ENCODE measurements around the gene CACTIN.
A peak's percentile ranks its signal among the peaks of the same experiment; 100 is the strongest.
"Not testable (repeated sequence)": the region's sequence is repeated elsewhere in the genome, so short reads cannot be mapped to it uniquely, and the experiment has no call there.

The CACTIN gene

DNA sequence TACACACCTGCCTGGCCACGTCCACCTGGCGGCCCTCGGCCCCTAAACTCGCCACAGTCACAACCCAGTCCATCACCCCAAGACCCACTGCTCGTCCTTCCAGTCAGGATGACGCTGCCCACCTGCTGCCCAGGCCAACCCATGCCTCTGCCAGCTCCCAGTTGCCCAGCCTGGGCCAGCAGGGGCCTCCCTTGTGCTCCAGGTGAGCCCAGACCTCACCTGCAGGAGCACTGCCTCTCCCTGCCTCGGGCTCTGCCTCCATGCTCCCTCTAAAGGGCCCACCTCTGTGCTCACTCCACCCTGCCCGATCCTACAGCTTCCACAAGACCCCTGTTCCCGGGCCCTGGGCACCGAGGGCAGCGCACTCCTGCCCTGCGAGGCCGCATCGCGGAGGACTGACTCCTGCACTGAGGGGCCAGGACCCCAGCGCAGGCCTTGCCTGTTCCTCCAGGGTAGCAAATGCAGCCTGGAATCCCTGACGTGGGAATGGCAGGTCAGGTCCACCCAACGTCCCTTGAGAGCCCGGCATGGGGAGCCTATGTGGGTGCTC lies 8.0 kb upstream of the CACTIN start:
- Histone ChIP-seq H3K4me1 (ENCODE audit: insufficient read depth, insufficient read length) (peaks cover 2% of the 10 kb centered on the region), H3K27me3 (ENCODE audit: insufficient read depth, insufficient read length) (no peaks in the 10 kb centered on the region), H3K4me3 (ENCODE audit: insufficient read length, low read depth) (no peak overlapping the region), H3K9ac (ENCODE audit: insufficient read length, low read depth) (peak overlapping the region; percentile 10), H3K9me3 (ENCODE audit: insufficient read depth, low read length) (no peaks in the 10 kb centered on the region), H3K36me3 (ENCODE audit: insufficient read depth, insufficient read length, low read length) (peaks cover 75% of the 10 kb centered on the region)
- TF ChIP-seq YY1 (IDR thresholded peaks at IDR 0.05; ENCODE audit: insufficient read depth, insufficient read length) = no peak
- no peak for DNase-seq (ENCODE audit: low read depth, low spot score)

DNA sequence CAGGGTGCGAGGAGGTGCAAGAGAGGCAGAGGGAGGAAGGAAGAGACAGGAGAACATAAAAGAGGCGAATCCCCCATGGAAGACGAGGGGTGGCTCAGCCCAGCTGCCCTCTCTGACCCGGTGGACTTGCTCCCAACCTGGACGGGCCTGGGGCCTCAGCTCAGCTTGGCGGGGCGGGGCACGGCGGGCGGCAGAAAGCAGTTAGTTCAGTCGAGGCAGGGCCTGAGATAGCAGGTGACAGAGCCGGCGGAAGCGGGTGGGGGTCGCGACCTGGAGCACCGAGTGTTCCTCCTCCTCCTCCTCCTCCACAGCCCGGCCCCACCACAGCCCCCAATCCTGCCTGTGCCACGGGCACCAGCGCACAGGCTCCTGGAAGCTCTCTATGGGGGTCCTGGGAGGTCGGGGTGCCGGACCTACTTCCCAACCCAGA lies 7.0 kb upstream of the CACTIN start:
- Histone ChIP-seq H3K27me3 (ENCODE audit: insufficient read depth, insufficient read length) (no peaks in the 10 kb centered on the region), H3K4me3 (ENCODE audit: insufficient read length, low read depth) (no peak overlapping the region), H3K9ac (ENCODE audit: insufficient read length, low read depth) (no peak overlapping the region), H3K4me1 (ENCODE audit: insufficient read depth, insufficient read length) (peaks cover 2% of the 10 kb centered on the region), H3K36me3 (ENCODE audit: insufficient read depth, insufficient read length, low read length) (peaks cover 65% of the 10 kb centered on the region), H3K9me3 (ENCODE audit: insufficient read depth, low read length) (no peaks in the 10 kb centered on the region)
- TF ChIP-seq YY1 (IDR thresholded peaks at IDR 0.05; ENCODE audit: insufficient read depth, insufficient read length) (no peak), SUZ12 (IDR thresholded peaks at IDR 0.05; ENCODE audit: extremely low read depth, insufficient read depth, insufficient read length) (no peak), ZNF274 (IDR thresholded peaks at IDR 0.05; ENCODE audit: low read depth, low read length) (no peak)
- no peak for DNase-seq (ENCODE audit: low read depth, low spot score)

DNA sequence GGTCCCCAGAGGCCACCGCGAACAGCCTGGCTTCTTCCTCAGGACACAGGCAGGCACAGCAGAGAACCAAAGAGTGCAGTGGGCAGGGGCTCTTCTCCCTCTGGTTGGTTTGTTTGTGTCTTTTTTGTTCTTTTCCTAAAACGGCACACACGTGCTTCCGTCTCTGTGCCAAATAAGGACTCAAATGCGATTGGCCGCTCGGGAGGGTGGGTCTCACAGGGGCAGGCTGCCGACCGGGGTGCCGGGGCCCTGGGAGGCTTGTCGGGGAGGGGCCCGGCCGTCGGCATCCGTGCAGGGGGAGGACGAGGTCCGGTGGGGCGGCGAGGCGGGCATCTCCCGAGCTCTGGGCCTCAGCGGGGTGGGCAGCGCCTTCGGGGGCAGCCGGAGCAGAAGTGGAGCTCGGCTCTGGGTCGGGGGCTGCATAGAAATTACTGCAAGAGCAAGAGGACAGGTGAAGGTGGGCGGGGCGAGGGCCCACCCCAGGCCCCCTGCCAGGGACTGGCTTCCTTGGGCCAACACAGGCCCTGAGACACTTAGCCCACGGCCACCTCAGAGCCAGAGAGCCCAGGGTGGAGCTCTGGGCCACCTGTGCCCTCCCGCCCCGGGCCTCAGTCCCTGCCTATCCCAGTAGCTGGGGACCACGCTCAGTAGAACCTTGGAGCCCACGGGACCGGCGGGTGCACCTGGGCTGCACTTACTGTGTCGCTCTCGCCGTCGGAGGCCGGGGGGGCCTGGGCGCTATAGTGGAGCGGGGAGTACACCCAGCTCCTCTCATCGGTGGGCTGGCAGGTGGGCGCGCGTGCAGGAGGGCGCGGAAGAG lies 6.4 kb upstream of the CACTIN start:
- Histone ChIP-seq H3K9me3 (ENCODE audit: insufficient read depth, low read length) (no peaks in the 10 kb centered on the region), H3K36me3 (ENCODE audit: insufficient read depth, insufficient read length, low read length) (peaks cover 59% of the 10 kb centered on the region), H3K4me3 (ENCODE audit: insufficient read length, low read depth) (no peak overlapping the region), H3K9ac (ENCODE audit: insufficient read length, low read depth) (no peak overlapping the region), H3K4me1 (ENCODE audit: insufficient read depth, insufficient read length) (peaks cover 2% of the 10 kb centered on the region), H3K27me3 (ENCODE audit: insufficient read depth, insufficient read length) (no peaks in the 10 kb centered on the region)
- TF ChIP-seq YY1 (IDR thresholded peaks at IDR 0.05; ENCODE audit: insufficient read depth, insufficient read length) (no peak), SUZ12 (IDR thresholded peaks at IDR 0.05; ENCODE audit: extremely low read depth, insufficient read depth, insufficient read length) (no peak), ZNF274 (IDR thresholded peaks at IDR 0.05; ENCODE audit: low read depth, low read length) (no peak)
- DNase-seq (ENCODE audit: low read depth, low spot score) = no peak

DNA sequence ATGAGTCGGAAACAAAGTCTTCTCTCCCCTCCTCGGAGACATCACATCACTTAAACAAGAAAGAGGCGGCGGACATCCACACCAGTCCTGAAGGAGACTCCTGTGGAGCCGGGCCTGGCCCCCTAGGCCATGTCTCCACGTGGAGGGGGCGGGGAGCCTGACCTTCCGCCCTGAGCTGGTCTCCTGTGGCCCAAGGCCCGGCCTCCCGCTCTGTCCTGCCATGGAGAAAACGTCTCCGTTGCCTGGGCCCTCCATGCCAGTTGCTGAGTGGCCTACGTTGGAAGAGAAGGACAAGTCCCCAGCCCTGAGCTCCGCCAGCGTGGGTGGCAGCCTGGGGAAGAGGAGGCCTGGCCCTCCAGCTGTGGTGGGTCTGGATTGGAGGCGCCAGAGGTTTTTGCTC lies 5.5 kb upstream of the CACTIN start:
- H3K4me3 ChIP-seq (ENCODE audit: insufficient read length, low read depth) = no peak overlapping the region
- DNase-seq (ENCODE audit: low read depth, low spot score) = no peak
- no peaks in the 10 kb centered on the region for H3K27me3 ChIP-seq (ENCODE audit: insufficient read depth, insufficient read length)
- no peak overlapping the region for H3K9ac ChIP-seq (ENCODE audit: insufficient read length, low read depth)
- TF ChIP-seq ZNF274 (IDR thresholded peaks at IDR 0.05; ENCODE audit: low read depth, low read length) (no peak), SUZ12 (IDR thresholded peaks at IDR 0.05; ENCODE audit: extremely low read depth, insufficient read depth, insufficient read length) (no peak), YY1 (IDR thresholded peaks at IDR 0.05; ENCODE audit: insufficient read depth, insufficient read length) (no peak)
- H3K9me3 ChIP-seq (ENCODE audit: insufficient read depth, low read length) = no peaks in the 10 kb centered on the region
- peaks cover 52% of the 10 kb centered on the region for H3K36me3 ChIP-seq (ENCODE audit: insufficient read depth, insufficient read length, low read length)
- peaks cover 2% of the 10 kb centered on the region for H3K4me1 ChIP-seq (ENCODE audit: insufficient read depth, insufficient read length)

DNA sequence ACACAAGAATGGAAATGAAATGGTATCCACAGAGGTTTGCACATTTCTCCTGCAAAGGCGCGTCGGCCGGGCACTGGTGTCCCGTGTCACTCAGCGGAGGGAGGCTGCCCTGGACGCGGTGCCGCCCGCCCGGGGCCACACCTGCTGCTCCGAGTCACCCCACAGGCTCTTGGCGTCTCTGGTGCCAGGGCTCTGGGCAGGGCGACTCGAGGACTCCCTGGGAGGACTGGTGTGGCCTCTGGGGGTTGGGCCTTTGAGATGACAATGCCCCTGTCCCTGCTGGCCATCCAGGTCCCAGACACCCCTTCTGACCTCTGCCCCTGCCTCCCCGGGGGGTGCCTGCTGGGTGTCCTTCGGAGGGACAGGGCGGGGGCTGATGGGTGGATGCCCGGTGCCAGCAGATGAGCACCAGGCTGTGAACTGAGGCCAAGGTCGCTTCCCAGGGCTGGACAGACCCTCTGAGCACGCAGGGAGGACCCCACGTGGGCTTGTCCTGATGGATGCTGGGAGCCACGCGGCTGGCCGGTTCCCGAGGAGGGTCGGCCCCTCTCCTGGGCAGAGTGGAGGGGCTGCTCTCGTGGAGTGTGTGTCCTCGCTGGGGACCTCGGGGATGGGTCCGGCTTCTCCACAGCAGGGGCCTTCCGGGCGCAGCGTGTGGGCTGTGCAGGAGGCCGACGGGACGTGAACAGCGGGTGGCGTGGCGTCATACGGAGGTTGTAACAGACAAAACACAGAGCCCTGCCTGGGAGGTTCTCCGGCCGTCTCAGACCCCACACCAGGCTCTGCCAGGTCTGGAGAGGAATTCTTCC lies 4.7 kb upstream of the CACTIN start:
- no peaks in the 10 kb centered on the region for H3K27me3 ChIP-seq (ENCODE audit: insufficient read depth, insufficient read length)
- H3K36me3 ChIP-seq (ENCODE audit: insufficient read depth, insufficient read length, low read length) = peaks cover 44% of the 10 kb centered on the region
- H3K4me1 ChIP-seq (ENCODE audit: insufficient read depth, insufficient read length) = peaks cover 2% of the 10 kb centered on the region
- H3K9me3 ChIP-seq (ENCODE audit: insufficient read depth, low read length) = no peaks in the 10 kb centered on the region
- TF ChIP-seq YY1 (IDR thresholded peaks at IDR 0.05; ENCODE audit: insufficient read depth, insufficient read length) (no peak), ZNF274 (IDR thresholded peaks at IDR 0.05; ENCODE audit: low read depth, low read length) (no peak), SUZ12 (IDR thresholded peaks at IDR 0.05; ENCODE audit: extremely low read depth, insufficient read depth, insufficient read length) (no peak)
- H3K9ac ChIP-seq (ENCODE audit: insufficient read length, low read depth) = no peak overlapping the region
- H3K4me3 ChIP-seq (ENCODE audit: insufficient read length, low read depth) = no peak overlapping the region
- DNase-seq (ENCODE audit: low read depth, low spot score) = no peak

DNA sequence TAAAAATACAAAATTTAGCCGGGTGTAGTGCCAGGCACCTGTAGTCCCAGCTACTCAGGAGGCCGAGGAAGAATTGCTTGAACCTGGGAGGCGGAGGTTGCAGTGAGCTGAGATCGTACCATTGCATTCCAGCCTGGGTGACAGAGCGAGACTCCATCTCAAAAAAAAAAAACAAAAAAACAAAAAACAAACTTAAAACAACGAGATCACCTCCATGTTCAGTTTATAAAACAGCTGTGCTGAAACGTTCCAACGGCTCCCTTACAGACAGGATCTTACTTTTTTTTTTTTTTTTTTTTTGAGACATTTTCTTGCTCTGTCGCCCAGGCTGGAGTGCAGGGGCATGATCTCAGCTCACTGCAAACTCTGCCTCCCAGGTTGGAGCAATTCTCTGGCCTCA lies 2.2 kb upstream of the CACTIN start:
- peaks cover 41% of the 10 kb centered on the region for H3K36me3 ChIP-seq (ENCODE audit: insufficient read depth, insufficient read length, low read length)
- not testable (repeated sequence) for H3K9me3 ChIP-seq (ENCODE audit: insufficient read depth, low read length); DNase-seq (ENCODE audit: low read depth, low spot score); H3K4me3 ChIP-seq (ENCODE audit: insufficient read length, low read depth); H3K27me3 ChIP-seq (ENCODE audit: insufficient read depth, insufficient read length); H3K9ac ChIP-seq (ENCODE audit: insufficient read length, low read depth); H3K4me1 ChIP-seq (ENCODE audit: insufficient read depth, insufficient read length)

DNA sequence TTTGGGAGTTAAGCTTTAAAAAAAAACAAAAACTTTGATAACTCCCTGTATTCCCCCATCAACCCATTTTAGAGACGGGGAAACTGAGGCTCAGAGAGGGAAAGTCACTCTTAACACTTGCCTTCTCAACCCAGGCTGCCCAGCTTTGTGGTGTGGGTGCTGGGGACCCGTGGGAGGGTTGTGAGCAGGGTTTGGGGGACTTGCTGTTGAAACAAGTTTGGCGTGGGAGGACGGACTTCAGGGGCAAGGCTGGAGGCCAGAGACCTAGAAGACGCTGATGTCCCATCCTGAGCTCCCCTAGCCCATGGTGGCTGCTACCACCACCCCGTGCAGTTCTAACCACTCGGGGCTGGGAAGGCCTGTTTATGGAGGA lies 747 bp upstream of the CACTIN start:
- Histone ChIP-seq H3K9ac (ENCODE audit: insufficient read length, low read depth) (no peak overlapping the region), H3K4me3 (ENCODE audit: insufficient read length, low read depth) (no peak overlapping the region), H3K4me1 (ENCODE audit: insufficient read depth, insufficient read length) (peaks cover 4% of the 10 kb centered on the region), H3K9me3 (ENCODE audit: insufficient read depth, low read length) (no peaks in the 10 kb centered on the region), H3K27me3 (ENCODE audit: insufficient read depth, insufficient read length) (no peaks in the 10 kb centered on the region), H3K36me3 (ENCODE audit: insufficient read depth, insufficient read length, low read length) (peaks cover 40% of the 10 kb centered on the region)
- DNase-seq (ENCODE audit: low read depth, low spot score) = no peak
- TF ChIP-seq ZNF274 (IDR thresholded peaks at IDR 0.05; ENCODE audit: low read depth, low read length) (no peak), SUZ12 (IDR thresholded peaks at IDR 0.05; ENCODE audit: extremely low read depth, insufficient read depth, insufficient read length) (no peak), YY1 (IDR thresholded peaks at IDR 0.05; ENCODE audit: insufficient read depth, insufficient read length) (no peak)
